Thymus (tissue), 11 donors: ENCODE results near the gene SERPIND1. TPM values are rescaled to one million over a fixed set of nuclear protein-coding genes. Genes with fewer than 3 reads are reported as not detected.
"Not testable (repeated sequence)": the region's sequence is repeated elsewhere in the genome, so short reads cannot be mapped to it uniquely, and the experiment has no call there.

ENCODE experiments used
- DNase-seq, 9 donors: peaks; one replicate each; pipeline ENCODE4 v3.0.0-alpha.2; 2013; ENCODE audit warnings: low spot score in 9 of 9, low read depth in 6 of 9, missing footprints in 1 of 9
- H3K27ac ChIP-seq, 2 donors: one replicate each; pipeline ENCODE4 v1.5.1; 2013; ENCODE audit warnings: control low read depth in 1 of 2, low read depth in 1 of 2, low read length in 1 of 2, mild to moderate bottlenecking in 1 of 2, moderate library complexity in 1 of 2
- H3K27me3 ChIP-seq, 2 donors: one replicate each; pipeline ENCODE4 v1.5.1; 2013; ENCODE audit warnings: low read length in 1 of 2; ENCODE audit not compliant: control insufficient read depth in 2 of 2, insufficient read depth in 1 of 2
- H3K36me3 ChIP-seq, 2 donors: one replicate each; pipeline ENCODE4 v1.5.1; 2013; ENCODE audit warnings: low read length in 1 of 2, mild to moderate bottlenecking in 1 of 2, moderate library complexity in 1 of 2; ENCODE audit not compliant: control insufficient read depth in 2 of 2, insufficient read depth in 2 of 2
- H3K4me1 ChIP-seq, 2 donors: one replicate each; pipeline ENCODE4 v1.5.1; 2013; ENCODE audit warnings: low read length in 2 of 2; ENCODE audit not compliant: control insufficient read depth in 2 of 2, insufficient read depth in 2 of 2
- H3K4me3 ChIP-seq, 2 donors: one replicate each; pipeline ENCODE4 v1.5.1; 2013; ENCODE audit warnings: low read length in 2 of 2, control low read depth in 1 of 2, mild to moderate bottlenecking in 1 of 2
- H3K9me3 ChIP-seq, 2 donors: one replicate each; pipeline ENCODE4 v1.5.1; 2013; ENCODE audit warnings: low read length in 1 of 2, mild to moderate bottlenecking in 1 of 2; ENCODE audit not compliant: control insufficient read depth in 2 of 2, insufficient read depth in 1 of 2
- WGBS: extraction: QIAGEN DNeasy Blood & Tissue Kit; methylation state at CpG from one replicate; pipeline ENCODE4 v1.1.7; 2013; 5-methylcytosine and 5-hydroxymethylcytosine counted together
- polyA plus RNA-seq: library from polyadenylated mRNA; stranded (reverse); fragments of 200-250 nt; gene quantifications from one replicate; pipeline ENCODE4 v1.2.3, GENCODE V29; 2013
- total RNA-seq: library from RNA; stranded (reverse); fragments of 120-200 nt; gene quantifications from one replicate; pipeline ENCODE4 v1.2.4, GENCODE V29; 2013
- donor health status: healthy.

The SERPIND1 gene
- total and polyA plus RNA-seq, 2 donors = 0.05 to 0.11 TPM

DNA sequence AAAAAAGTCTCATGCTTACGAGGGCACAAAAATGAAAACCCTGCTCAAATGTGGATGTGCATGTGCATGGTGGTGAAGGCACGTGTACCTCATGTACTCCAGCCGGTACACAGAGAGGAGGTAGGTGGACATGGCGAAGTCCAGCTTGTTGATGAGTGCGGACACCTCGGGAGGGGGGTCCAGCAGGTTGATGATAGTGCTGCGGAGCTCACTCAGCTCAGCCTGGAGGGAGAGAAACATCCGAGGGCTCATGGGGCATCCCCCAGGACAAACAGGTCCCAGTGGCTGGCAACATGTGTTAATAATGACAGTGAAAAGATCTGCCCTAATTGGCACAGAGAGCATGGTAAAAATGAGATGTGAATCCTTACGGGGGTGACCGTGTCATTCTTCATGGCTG, 9.2 kb upstream of the SERPIND1 start:
- WGBS = 97% methylated on average over 10 of the region's 10 CpGs
- Histone ChIP-seq H3K27ac (no peak overlapping the region), H3K4me1 (no peaks in the 10 kb centered on the region), H3K27me3 (no peaks in the 10 kb centered on the region), H3K9me3 (no peaks in the 10 kb centered on the region), H3K36me3 (peaks cover 64 to 68% of the 10 kb centered on the region in 2 donors), H3K4me3 (no peak overlapping the region)
- no peak for DNase-seq

DNA sequence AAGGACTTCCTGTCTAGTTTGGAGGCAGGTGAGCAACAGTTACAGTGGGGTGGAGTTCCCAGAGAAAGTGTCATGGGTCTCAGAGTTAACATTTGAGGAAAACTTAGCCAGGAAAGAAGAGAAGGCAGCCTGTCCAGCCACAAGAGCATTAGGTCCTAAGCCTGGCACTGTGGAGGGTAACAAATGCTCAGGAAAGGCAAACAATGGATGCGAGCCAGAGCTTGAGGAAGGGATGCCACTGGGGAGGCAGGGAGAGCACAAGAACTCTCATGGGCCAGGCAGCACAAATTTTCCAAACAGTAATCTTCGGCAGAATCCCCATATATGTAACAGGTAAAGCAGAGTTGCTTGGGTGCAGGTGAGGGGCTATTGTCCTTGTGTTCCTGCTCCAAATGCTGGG, 8.0 kb upstream of the SERPIND1 start:
- H3K27me3 ChIP-seq = no peaks in the 10 kb centered on the region
- no peak overlapping the region for H3K27ac ChIP-seq
- WGBS = 99% methylated on average over 2 of the region's 2 CpGs
- H3K36me3 ChIP-seq = peaks cover 59 to 62% of the 10 kb centered on the region in 2 donors
- no peak for DNase-seq
- no peaks in the 10 kb centered on the region for H3K4me1 ChIP-seq
- no peak overlapping the region for H3K4me3 ChIP-seq
- H3K9me3 ChIP-seq = no peaks in the 10 kb centered on the region

DNA sequence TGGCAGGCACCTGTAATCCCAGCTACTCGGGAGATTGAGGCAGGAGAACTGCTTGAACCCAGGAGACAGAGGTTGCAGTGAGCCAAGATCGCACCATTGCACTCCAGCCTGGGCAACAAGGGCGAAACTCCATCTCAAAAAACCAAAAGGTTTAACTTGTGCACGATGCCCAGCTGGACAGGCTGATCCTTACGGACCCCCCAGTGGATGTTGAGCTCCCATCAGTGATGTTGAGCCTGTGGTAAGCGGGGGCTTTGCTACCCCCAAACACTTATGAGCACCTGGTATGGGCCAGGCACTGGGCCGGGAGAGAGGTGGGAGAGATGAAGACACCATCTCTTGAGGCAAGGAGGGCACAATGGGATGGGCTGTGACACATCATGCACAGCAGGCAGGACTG, 7.4 kb upstream of the SERPIND1 start:
- 99% methylated on average over 7 of the region's 7 CpGs for WGBS
- Histone ChIP-seq H3K4me3 (no peak overlapping the region), H3K27me3 (no peaks in the 10 kb centered on the region), H3K27ac (no peak overlapping the region), H3K4me1 (no peaks in the 10 kb centered on the region), H3K9me3 (no peaks in the 10 kb centered on the region), H3K36me3 (peaks cover 53 to 58% of the 10 kb centered on the region in 2 donors)
- no peak for DNase-seq

DNA sequence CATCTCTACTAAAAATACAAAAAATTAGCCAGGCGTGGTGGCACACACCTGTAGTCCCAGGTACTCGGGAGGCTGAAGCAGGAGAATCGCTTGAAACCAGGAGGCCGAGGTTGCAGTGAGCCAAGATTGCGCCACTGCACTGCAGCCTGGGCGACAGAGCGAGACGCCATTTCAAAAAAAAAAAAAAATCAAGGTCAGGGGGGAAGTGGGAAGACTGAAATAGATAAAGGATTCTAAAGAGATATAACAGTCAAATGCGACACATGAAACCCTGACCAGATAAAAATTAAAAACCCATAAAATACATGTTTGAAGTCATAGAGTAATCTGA, 4.5 kb upstream of the SERPIND1 start:
- H3K4me3 ChIP-seq, H3K27me3 ChIP-seq, H3K4me1 ChIP-seq, H3K9me3 ChIP-seq, H3K27ac ChIP-seq, DNase-seq: not testable (repeated sequence)
- peaks cover 35 to 37% of the 10 kb centered on the region in 2 donors for H3K36me3 ChIP-seq
- WGBS = 92% methylated on average over 9 of the region's 9 CpGs

DNA sequence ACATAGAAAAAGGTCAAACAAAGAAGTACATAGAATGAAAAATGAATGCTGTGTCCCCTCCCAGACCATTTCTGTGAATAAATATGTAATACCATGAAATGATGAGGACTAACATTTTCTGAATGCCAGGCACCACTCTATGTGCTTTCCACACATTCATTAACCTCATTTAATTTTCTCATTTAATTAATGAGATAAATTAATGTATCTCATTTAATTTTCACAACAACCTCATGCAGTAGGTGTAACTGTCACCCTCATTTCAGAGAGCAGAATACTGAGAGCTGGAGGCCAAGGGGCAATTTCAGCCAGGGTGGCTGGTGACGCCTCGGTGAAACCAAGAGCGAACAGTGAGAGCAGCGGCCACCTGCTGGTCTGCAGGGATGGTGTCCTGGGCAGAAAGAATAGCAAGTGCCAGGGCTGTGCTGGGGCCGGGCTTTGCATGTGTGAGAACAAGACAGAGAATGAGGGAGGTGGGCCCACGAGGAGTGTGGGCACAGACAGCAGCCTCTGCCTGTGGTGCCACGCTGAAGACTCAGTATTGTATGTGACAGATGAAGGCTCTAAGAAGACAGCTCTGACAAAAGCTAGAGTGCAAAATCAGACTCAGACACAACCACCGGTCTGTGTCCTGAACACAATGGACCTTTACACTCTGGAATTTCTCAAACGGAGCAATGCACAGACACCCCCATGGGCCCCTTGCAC, 1.8 kb upstream of the SERPIND1 start:
- H3K4me3 ChIP-seq = no peak overlapping the region
- no peaks in the 10 kb centered on the region for H3K9me3 ChIP-seq
- peaks cover 19 to 20% of the 10 kb centered on the region in 2 donors for H3K36me3 ChIP-seq
- no peaks in the 10 kb centered on the region for H3K27me3 ChIP-seq
- no peaks in the 10 kb centered on the region for H3K4me1 ChIP-seq
- WGBS = 97% methylated on average over 9 of the region's 9 CpGs
- H3K27ac ChIP-seq = no peak overlapping the region
- DNase-seq = no peak

DNA sequence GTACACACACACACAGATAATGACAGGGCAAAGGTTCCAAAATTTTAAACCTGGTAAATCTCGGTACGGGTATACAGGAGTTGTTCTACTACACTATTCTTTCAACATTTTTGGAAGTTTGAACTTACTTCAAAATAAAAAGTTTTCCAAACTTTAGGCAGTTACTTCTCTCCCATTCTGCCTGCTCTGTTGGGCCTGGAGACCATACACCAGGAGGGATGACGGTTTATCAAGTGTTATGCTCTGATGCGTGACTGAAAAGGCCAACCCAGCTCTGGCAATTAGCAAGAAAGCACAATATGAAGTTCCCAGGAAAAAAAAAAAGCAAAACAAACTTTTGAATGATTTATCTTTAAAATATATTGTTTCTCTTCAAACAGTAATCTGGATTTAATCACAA, 969 bp downstream of the SERPIND1 start:
- Histone ChIP-seq H3K4me1 (no peaks in the 10 kb centered on the region), H3K9me3 (no peaks in the 10 kb centered on the region), H3K27ac (no peak overlapping the region), H3K27me3 (no peaks in the 10 kb centered on the region), H3K4me3 (no peak overlapping the region), H3K36me3 (peaks cover 25 to 27% of the 10 kb centered on the region in 2 donors)
- 98% methylated on average over 4 of the region's 4 CpGs for WGBS
- no peak for DNase-seq

DNA sequence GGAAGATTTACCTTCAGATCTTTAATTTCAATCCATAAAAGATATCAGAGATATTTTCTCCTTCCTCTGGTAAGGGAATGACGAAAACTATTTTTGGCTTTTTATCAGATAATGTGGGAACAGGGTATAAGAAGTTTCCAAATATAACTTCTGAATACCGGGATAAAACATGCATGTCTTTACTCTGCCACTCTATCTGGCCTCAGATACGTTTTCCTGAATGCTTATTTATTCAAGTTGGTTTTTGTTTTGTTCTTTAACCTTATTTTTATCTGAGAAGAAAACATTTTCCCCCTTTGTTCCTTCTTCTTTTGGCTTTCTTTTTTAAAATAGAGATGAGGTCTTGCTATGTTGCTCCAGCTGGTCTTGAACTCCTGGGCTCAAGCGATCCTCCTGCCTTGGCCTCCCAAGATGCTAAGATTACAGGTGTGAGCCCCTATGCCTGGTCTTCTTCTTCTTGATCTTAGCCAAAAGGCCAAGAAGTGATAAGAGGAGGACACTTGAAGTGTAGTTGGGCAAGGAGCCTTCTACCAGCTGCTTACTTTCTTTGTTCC, 1.5 kb downstream of the SERPIND1 start:
- Histone ChIP-seq H3K4me1 (peaks cover 0 to 3% of the 10 kb centered on the region in 2 donors), H3K36me3 (peaks cover 25 to 28% of the 10 kb centered on the region in 2 donors), H3K4me3 (no peak overlapping the region), H3K27me3 (no peaks in the 10 kb centered on the region), H3K27ac (no peak overlapping the region), H3K9me3 (no peaks in the 10 kb centered on the region)
- no peak for DNase-seq
- 96% methylated on average over 4 of the region's 4 CpGs for WGBS

DNA sequence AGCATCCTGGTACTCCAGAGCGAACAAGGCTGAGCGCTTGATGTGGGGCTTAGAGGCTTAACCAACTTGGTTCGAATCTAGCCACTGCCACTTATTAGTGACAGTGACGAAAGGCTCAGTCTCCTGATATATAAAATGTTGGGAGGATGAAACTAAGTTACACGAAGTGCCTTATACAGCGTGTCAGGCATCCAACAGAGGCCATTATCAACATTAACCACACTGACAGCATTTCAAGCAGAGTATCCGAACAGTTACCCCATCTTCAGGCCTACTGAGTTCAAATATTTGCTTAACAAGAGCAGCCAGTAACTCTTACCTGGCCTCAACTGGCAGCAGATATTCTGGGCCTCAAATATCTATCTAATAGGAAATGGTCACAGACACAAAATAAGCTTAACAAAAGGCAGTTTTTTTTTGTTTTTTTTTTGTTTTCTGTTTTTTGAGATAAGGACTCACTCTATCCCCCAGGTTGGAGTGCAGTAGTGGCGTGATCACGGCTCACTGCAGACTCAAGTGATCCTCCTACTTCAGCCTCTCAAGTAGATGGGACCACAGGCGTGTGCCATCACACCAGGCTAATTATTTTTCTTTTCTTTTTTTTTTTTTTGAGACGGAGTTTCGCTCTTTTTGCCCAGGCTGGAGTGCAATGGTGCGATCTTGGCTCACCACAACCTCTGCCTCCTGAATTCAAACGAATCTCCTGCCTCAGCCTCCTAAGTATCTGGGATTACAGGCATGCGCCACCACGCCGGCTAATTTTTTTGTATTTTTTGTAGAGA, 2.9 kb downstream of the SERPIND1 start:
- Histone ChIP-seq H3K27me3 (no peaks in the 10 kb centered on the region), H3K27ac (no peak overlapping the region), H3K4me3 (no peak overlapping the region), H3K36me3 (peaks cover 28 to 36% of the 10 kb centered on the region in 2 donors), H3K9me3 (no peaks in the 10 kb centered on the region), H3K4me1 (peaks cover 0 to 3% of the 10 kb centered on the region in 2 donors)
- 98% methylated on average over 17 of the region's 17 CpGs for WGBS
- no peak for DNase-seq

DNA sequence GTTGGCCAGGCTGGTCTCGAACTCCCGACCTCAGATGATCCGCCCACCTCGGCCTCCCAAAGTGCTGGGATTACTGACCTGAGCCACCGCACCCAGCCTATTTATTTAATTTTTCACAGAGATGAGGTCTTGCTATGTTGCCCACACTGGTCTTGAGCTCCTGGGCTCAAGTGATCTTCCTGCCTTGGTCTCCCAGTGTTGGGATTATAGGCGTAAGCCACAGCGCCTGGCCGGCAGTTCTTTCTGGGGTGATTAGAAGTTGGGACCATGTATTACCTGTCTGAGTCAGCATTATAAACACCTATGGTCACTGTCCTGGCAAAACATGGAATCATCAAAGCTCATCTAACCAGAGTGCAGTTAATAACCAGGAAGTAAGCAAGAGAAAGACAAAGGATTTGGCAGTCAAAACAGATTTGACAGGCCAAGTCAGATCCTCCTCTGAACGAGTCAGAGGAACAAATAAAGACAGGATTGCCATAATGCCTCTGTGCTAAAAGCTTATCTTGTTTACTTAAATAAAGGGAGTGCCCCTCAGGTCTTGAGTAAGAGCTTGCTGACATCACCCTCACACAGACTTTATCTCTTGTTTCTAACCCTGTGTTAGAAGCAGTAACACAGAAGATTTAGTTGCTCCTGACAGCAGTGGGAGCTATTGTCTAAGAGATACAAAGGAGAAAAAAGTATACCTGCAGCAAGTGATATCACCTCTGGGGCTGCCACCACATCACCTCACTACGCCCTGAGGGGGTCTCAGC, 3.7 kb downstream of the SERPIND1 start:
- Histone ChIP-seq H3K4me3 (no peak overlapping the region), H3K4me1 (peaks cover 0 to 3% of the 10 kb centered on the region in 2 donors), H3K9me3 (no peaks in the 10 kb centered on the region), H3K27ac (peak overlapping the region in 1 of 2 donors; percentile 32), H3K27me3 (no peaks in the 10 kb centered on the region), H3K36me3 (peaks cover 35 to 37% of the 10 kb centered on the region in 2 donors)
- 91% methylated on average over 10 of the region's 10 CpGs for WGBS
- no peak for DNase-seq
